HT1080 (cell line): Measurements from ENCODE around the gene JMJD1C. TPM values are rescaled to one million over a fixed set of nuclear protein-coding genes. Genes with fewer than 3 reads are reported as not detected.
A peak's percentile ranks its signal among the peaks of the same experiment; 100 is the strongest.

ENCODE experiments used
- DNase-seq: peaks from one replicate; pipeline ENCODE4 v3.0.0-alpha.2; 2015; ENCODE audit warnings: low read depth
- total RNA-seq: library from RNA; depleted of rRNA; stranded (reverse); fragments of >200 nt; shearing (Covaris generic); gene quantifications from 2 replicates; pipeline ENCODE4 v1.2.3, GENCODE V29; 2014

Gene JMJD1C
- total RNA-seq, 1 experiment from 2014 or later, result 43.9 TPM

DNA sequence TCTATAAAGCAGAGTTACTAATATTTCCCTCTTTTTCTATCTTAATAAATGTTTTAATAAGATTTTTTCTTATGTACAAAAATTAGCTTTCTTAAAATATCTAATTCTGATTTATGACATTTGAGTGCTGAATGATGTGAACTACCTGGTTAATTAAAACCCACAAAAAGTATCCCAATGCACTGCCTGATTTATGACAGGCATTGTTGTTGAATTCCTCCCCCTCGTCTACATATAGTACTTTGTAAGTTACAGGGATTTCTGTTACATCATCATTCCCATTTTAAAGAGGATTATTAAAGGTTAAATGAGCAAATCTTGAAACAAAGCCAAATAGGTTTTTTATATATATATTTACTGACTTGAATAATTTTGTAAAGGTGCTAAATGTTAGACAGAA is 241.5 kb downstream of the JMJD1C start:
- DNase-seq, result no peak

DNA sequence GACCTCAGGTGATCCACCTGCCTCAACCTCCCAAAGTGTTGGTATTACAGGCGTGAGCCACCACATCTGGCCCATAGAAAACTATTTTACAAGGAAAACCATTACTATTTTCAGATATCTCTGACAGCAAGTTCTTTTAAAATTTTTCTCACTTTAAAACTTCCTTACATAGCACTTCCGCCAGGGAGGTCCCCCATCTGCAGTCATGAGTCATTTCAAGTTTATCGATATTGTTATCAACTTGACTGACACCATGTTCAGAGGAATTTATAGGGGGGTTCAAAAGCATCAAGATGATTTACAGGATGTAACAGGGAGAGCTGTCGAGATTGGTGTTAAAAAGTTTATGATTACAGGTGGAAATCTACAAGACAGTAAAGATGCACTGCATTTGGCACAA is 243.8 kb downstream of the JMJD1C start:
- no peak for DNase-seq

DNA sequence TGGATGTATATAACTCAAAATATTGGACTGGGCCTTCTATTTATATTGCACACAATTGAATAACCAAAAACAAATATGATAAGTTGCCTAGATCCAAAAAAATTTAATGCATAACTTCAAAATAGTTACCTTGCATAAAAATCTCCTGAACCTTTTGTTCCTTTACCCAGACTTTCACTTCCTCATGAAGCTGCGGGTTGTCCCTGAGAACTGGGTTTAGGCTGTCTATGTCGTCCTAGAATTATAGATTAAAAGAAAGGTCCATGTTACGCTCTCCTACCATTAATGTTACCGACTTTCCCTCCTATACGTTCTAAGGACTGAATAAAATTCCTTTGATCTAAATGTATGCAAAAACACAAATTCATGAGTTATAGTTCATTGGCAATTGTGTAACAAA is 246.0 kb downstream of the JMJD1C start:
- no peak for DNase-seq

DNA sequence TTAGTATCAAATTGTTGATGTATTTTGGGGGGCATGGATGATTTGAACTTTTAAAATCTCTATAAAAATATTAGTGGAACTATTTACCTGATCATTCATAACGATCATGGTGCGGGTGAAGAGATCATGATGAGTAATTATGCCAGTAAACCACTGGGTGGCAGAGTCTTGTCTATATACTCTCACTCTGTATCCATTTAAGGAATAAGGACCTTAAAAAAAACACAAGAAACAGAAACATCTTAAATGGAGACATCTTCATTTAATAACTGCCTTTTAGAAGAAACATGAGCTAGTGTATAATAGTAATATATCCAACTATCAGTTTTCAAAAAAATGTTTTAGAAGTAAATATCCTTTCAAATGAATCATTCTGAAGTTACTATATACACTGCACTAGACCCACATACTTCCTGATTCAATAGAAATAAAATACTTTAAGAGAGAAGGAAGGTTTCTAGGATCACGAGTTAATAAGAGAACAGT is 248.6 kb downstream of the JMJD1C start:
- peak; percentile 52 for DNase-seq

DNA sequence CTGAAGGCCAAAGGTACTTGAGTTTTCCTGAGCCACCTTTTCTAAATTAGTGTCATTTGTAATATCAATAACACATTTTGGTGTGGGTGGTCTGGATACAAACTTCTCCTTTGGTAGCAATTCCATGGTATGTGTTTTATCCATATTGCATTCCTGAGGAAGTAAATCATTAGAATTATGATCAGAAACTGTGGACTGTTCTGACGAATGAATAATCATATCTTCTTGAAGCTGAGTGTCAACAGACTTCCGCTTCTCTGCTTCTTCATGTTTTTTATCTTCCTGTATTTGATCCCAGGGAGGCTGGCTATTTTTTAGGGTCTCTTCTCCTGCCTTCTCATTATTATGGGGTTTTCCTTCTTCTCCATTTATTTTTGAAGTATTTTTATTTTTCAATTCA is 251.2 kb downstream of the JMJD1C start:
- no peak for DNase-seq

DNA sequence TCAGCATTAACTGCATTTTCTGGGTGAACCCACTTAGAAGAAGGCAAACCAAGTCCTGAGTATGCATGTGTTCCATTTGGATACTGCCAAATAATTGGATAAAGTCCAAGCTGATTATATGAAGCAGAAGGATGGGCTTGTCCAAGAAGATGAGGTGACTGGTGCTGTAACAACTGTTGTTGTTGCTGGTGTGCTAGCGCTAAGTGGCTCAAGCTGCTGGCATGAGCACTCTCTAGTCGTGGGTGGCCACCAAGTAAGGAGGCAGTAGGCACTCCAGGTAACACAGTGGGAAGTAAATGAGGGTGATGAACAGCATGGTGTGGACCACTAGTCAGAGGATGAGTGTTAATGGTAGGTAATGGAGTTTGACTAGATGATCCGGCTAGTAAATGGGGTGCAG is 252.3 kb downstream of the JMJD1C start:
- no peak for DNase-seq

DNA sequence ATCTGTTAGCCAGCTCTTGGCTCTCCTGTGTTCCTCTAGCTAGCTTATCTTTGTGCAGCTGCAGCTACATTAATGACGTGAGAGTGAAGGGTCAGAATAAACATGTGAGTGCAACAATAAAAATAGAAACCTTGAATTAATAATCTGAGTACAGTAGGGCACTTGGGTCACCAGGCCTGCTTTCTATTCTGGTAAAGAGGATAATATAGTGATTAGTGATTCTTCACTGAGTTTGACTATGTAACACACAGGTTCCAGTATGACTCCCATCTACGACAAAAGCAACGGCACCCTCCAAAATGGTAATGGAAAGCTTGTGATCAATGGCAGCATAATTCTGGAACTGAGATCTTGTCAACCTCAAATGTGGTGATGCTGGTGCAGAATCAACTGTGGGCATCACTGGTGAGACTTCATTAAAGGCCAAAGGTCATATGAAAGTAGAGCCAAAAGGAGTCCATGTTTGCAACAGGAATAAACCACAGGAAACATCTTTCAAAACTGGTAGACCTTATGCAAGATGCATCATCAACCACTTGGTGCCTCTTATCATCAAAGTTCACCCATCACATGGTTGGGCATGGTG is 255.1 kb downstream of the JMJD1C start:
- no peak for DNase-seq

DNA sequence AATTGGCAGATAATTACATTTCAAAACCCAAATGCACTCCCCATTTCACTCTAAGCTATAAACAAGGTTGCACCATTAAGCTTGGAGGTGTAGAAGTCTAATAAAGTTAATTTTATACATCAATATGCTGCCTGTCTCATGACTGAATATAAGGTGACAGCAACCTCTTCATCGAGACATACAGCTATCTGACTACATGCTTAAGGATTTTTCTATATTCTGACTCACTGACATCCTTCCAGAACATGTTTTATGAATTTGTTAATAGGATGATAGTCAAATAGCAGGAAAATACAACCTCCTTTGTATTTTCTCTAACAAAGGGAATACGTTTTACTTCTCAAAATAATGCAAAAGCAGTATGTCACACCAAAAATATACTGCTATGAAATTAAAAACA is 256.1 kb downstream of the JMJD1C start:
- no peak for DNase-seq

DNA sequence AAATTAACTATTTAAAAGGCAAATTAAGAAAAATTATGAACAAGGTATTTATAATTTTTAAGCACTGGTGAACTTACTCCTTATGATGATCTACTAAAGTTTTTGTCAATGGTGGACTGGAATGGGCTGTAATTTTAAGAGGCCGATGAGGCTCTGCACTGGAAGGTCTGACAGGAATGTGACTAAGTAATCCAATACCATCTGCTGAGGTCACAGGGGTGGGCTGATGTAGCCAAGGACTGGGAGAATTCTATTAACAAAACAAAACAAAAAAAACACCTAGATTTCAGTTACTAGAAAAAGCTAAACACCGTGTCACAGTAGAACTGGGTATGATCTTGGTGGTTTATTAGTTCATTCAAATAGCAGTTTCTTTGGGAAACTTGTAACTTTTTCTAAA is 256.8 kb downstream of the JMJD1C start:
- peak; percentile 33 for DNase-seq

DNA sequence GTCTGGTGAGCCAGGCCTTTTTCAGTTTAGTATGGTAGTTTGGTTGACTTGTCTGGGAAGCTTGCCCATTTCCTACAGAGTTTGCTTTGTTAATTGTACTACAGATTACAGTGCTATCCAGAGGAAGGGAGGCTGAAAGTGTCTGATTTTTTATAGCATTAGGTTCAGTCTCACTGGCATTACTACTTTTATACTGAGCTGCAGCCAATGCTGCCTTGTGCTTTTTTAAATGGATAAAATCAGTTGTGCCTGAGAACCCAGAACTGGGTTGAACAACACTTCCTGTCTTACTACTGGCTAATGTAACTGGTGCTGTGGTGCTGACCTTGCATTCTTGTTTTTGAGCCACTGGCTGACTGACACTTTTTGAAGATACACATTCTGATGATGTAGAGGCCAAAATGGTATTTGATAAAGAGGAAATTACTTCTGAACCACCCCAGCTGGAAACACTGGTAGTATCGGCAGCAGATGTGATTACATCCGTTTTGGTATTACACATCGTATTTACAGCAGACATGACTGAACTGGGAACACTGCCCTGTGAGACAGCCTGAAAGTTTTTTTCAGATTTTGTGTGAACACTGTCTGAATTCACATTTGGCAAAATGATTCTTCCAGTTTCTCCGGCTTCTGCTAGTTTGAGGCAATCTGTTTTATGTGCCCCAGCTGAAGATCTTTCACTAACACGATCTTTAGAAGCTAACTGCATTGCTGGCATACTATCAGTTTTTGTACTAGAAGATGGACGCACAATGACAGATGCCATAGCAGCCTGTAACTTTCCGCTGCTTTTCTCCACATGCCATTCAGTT is 258.6 kb downstream of the JMJD1C start:
- DNase-seq, result no peak

DNA sequence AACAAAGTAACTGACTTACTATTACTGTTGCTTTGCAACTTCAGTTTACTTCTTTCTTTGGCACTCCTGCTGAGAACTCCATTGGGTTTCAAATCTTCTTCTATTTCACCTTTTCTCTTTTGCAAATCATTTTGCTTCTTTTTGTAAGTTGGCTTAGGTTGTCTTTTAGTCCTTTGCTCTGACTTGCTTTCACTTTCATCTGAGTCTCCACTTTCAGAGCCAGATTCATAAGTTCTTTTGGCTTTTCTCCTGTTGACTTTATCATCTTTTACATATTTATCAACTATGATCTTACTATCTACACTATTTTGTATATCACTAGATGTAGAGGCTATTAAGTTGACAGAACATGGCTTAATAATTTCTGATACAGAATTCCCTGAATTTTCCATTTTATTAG is 259.2 kb downstream of the JMJD1C start:
- DNase-seq, result no peak

DNA sequence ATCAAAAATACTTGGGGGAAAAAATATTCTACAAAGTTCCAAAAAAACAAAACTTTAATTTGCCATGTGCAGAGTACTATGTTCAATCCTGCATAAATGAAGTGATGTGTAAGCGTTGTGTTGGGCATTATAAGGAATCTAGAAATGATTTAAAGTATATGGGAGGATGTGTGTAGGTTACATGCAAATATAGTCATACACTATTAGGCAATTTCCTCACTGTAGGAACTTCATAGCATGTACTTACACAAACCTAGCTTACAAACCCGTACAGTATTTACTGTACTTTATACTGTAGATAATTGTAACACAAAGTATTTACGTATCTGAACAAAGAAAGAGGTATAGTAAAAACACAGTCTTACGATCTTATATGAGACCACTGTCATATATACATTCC is 260.4 kb downstream of the JMJD1C start:
- DNase-seq, result no peak

DNA sequence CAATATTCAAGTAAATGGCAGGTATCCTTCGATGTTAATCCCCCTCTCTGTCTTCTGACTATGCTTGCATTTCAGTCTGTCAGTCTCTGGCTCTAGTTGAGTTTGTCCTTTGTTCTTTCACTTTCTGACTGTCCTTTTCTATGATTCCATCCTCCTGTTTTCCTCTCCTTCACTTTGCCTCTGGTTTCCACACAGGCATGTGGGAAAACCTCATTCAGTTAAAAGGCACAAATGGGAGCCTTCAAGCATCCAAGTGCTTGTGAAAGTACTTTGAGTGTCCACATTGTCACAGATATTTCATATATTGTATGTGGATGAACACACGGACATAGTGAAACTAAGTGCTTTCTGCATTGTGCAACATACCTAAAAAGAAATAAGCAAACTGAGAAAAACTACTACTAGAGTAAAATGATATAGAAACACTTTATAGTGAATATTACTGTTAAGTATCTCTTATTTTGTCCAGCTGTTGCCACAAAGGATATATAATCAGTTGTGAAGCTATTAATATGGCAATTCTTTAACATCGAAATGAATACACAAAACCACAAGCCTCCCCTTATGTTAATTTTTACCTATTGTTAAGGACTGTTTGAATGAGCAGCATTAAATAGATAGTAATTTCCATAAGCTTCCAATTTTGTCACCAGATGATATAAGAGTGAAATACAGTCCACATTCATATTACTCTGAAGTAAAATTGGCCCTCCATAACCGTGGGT is 260.9 kb downstream of the JMJD1C start:
- no peak for DNase-seq

DNA sequence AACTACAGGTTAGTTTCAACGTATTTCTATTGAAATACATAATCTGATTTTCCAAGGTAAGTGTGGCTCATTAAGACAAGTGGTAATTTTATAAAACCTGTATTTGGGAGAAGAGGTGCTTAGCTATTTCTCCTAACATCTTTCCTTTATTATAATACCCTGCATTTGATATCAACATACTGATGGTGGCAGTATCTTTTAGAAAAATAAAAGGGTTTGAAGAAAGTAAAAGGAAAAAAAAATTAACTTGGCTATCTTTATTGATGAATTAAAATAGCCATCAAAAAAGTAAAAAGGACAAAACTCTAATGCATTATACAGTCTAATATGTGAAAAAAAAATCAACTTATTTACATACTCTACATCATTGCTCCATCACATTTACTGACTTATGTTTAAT is 264.7 kb downstream of the JMJD1C start:
- DNase-seq, result no peak

DNA sequence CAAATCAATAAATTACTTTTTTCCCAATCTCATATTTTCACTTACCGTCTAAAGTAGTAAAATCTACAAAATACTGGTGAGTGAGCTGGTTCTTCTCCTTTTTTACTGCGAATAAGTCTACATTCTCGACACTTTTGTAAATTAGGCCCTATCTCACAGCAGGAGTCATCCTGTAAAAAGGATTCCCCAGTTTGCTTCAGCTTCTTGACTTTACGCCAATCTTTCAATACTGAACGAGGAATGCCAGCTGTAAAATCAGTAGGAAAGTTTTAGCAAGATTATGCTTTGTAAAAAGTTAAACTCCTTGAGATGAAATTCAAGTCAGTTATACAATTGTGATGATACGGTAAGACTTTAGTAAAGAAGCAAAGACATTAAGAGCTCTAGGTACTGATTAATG is 265.3 kb downstream of the JMJD1C start:
- DNase-seq, result no peak

DNA sequence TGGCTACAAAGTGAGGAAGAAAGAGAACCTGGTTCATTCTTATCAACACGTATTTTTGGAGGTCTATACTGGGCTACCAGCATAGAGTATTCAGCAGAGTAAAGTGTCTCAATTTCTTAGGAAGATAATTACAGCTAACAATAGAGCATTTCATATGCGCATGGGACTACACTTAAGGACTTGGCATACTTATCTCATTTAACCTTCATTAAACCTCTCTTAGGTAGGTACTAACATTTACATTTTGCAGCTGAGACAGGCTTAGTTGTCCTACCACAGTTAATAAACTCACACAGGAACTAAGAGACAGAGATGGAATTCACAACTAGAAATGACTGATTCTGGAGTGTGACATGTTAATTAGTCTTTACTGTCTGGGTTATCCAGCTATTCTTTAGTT is 266.1 kb downstream of the JMJD1C start:
- DNase-seq, result no peak

DNA sequence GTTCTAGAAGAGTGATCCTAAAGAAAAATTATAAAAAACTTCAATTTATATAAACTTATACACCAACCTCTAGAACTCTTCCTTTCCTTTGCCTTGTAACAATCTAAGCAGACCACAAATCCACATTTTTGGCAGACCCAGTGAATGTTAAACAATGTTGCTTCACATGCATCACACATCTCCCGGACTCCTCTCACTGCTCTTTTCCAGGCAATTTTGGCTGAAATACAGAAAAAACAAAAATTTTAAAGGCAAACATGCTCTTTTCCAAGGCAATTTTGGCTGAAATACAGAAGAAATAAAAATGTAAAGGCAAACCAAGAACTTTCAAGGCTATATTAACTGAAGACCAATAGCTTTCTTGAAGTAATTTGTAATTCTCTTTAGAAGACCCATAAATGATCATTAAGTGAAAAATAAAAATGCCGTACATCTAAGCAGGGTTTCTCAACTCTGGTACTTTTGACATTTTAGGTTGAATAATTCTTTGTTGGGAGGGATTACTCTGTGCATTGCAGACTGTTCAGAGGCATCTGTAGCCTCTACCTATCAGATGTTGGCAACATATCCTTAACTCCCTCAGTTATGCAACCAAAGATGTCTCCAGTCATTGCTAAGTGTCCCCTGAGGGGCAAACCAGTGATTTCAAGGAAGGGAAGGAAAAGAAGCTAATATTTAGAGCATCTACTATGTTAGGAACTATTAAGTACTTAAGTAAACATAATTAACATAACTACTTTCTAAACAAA is 268.3 kb downstream of the JMJD1C start:
- DNase-seq, result no peak

DNA sequence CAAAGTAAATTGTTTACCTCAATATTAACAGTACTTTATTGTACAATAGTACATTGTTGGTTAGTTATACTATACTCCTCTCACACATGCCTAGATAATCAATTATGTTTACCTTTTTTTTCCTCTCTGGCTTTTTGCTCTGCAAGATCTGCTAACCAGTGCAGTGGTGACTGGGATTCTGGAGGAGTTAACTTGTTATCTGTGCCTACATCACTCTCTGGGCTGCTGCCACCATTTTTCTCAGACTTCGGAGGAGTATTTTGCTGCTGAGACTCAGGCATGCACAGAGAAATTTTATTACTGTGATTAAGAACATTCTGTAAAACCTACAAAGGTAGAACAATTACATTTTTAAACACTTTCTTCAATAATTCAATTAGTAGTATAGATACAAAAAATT is 273.0 kb downstream of the JMJD1C start:
- DNase-seq, result no peak

DNA sequence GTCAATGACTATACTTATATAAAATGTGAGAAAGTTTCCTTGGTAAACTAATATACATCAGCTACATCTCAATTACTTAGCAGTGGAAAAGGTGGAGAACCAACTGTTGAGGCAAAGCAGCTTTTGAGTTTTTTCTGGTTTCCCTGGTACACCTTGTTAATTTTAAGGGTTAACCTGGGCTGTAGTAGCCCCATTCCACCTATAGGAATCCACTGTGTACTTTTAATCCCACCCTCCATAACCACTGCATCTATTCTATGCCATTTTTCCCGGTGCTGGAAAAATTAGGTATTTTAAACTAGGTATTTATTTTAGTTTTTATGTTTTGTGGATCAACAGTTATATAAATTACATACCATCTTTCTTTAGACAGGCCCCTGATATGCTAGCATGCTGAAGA is 290.2 kb downstream of the JMJD1C start:
- DNase-seq, result no peak

DNA sequence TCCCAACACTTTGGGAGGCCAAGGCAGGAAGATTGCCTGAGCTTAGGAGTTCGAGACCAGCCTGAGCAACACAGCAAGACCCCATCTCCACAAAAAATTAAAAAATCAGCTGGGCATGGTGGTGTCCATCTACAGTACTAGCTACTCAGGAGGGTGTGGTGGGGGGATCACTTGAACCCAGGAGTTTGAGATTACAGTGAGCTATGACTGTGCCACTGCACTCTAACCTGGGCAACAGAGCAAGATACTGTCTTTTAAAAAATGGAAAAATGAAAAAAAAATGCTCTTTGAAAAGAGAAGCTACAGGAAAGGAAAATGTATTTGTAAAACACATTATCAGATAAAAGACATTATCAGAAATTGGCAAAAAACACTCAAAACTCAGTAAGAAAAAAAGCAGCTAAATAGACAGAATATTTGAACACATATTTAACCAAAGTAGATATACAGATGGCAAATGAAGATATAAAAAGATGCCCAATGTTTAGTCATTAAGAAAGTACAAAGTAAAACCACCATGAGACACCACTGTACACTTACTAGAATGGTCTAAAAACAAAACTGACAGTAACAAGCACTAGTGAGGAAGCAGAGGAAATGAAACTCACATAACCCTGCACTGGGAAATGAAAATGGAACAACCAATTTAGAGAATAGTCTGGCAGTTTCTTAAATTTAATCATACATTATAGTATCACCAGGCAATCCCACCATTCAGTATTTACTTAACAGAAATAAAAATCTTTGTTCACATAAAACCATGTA is 292.1 kb downstream of the JMJD1C start:
- DNase-seq, result no peak

DNA sequence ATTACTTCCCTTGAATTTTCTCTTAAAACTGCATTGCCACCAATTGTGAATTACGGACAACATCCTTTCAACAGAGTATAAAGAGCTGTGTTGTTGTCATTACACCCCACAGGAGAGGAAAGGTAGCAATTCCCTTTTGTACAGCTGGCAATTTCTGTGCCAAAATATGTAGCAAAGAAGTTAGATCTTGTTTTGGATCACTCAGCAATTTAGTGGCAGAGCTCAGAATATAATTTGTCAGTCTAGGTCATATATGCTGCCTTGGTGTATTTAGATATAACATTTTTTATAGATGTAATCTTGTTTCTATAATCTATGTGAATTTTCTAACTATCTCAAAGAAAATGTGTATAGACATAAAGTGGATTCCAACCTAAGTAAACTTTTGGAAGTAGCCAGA is 293.9 kb downstream of the JMJD1C start:
- DNase-seq, result no peak
